ENCODE data around the gene AGBL4. TPM values are rescaled to one million over a fixed set of nuclear protein-coding genes. Genes with fewer than 3 reads are reported as not detected.

The AGBL4 gene
- total RNA-seq, 6 experiments from 2014 or later, result not detected

DNA sequence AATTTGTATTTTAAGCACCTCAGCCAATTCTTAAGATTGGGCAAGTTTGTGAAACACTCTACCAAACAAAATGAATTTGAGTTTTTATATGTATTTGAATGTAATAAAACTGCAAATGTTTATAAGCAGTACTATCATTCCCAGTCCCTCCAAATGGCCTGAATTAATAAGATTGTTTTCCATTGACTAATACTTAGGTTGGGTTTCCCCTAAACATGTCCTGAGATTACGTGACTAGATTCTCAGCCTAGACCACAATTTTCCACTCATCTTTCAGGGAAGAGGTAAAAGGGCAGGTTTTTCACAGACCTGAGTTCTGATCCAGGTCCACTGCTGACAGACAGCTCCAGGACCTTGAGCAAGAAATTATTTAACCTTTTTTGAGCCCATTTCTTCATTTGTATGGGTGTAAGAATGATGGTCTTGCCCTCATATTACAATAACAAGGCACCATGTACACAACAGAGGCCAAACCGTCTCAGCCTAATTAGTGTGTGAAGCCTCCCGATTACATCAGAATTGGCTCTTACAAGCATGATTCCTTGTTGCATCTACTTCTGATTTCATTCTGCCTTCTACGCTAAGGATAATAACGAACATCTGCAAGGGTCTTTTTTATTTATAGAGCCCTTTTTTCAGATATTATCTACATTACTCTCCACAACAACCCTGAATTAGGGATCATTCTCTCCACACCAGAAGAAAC is 1298.3 kb downstream of the AGBL4 start:
- H3K27ac Mint-ChIP-seq, result no peak overlapping the region
- no peak for DNase-seq
- peaks cover 12% of the 10 kb centered on the region; the same call in 1 of the 2 replicates for H3K36me3 Mint-ChIP-seq (ENCODE audit: low read depth)

DNA sequence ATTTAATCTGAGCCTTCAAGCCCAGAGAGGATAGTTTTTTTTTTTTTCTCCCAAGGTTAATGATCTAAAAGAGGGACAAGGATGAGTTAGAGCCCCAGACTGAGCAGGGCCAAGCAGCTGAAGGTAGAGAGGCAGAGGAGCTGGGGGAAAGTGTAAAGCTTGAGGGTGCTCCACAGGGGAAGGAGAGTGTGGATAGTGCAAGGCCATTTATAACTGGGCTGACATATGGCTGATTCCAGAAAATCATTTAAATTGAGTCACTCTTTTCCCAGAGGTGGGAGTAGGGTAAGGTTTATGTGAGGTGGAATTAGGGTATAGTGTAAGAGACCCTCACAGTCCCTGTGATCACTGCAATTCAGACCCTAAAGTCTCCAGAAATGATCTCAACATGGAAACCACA is 1302.8 kb downstream of the AGBL4 start:
- Mint-ChIP-seq H3K27me3 (ENCODE audit: insufficient read depth) (no peaks in the 10 kb centered on the region; the same call in 1 of the 2 replicates), H3K4me1 (ENCODE audit: low read depth) (no peaks in the 10 kb centered on the region), H3K4me3 (no peak overlapping the region), H3K36me3 (ENCODE audit: low read depth) (peaks cover 12% of the 10 kb centered on the region; the same call in 1 of the 2 replicates), H3K27ac (no peak overlapping the region), H3K9me3 (peaks cover 49% of the 10 kb centered on the region)
- TF ChIP-seq, protein P1, sequence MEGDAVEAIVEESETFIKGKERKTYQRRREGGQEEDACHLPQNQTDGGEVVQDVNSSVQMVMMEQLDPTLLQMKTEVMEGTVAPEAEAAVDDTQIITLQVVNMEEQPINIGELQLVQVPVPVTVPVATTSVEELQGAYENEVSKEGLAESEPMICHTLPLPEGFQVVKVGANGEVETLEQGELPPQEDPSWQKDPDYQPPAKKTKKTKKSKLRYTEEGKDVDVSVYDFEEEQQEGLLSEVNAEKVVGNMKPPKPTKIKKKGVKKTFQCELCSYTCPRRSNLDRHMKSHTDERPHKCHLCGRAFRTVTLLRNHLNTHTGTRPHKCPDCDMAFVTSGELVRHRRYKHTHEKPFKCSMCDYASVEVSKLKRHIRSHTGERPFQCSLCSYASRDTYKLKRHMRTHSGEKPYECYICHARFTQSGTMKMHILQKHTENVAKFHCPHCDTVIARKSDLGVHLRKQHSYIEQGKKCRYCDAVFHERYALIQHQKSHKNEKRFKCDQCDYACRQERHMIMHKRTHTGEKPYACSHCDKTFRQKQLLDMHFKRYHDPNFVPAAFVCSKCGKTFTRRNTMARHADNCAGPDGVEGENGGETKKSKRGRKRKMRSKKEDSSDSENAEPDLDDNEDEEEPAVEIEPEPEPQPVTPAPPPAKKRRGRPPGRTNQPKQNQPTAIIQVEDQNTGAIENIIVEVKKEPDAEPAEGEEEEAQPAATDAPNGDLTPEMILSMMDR (IDR thresholded peaks at IDR 0.05), result no peak
- no peak for DNase-seq

More for the DNA sequence above, 1298.3 kb downstream of the AGBL4 start:
- Mint-ChIP-seq H3K4me3 (no peak overlapping the region), H3K9me3 (peaks cover 49% of the 10 kb centered on the region), H3K27me3 (ENCODE audit: insufficient read depth) (no peaks in the 10 kb centered on the region), H3K4me1 (ENCODE audit: low read depth) (no peaks in the 10 kb centered on the region)
- TF ChIP-seq, protein P1 (IDR thresholded peaks at IDR 0.05), result no peak

DNA sequence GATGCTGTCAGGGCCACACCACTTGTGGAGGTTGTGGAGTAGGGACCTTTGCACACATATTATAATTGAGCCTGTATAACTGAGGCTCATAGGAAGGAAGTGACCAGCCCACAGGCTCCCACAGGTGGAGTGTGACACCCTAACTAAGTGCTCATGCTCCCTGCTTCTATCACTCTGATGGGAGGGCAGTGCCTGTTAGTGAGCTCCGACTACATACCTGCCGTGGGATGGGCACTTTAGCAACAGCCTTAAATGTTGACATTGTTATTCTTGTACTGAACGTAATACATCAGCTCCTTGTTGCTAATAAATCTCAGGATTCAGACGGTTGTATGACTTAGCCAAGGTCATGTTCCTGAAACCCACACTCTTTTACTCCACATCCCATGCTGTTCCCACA is 1305.0 kb downstream of the AGBL4 start:
- Mint-ChIP-seq H3K27me3 (ENCODE audit: insufficient read depth) (no peaks in the 10 kb centered on the region; the same call in 1 of the 2 replicates), H3K4me1 (ENCODE audit: low read depth) (no peaks in the 10 kb centered on the region), H3K27ac (no peak overlapping the region), H3K4me3 (no peak overlapping the region), H3K9me3 (peaks cover 55% of the 10 kb centered on the region), H3K36me3 (ENCODE audit: low read depth) (peaks cover 15% of the 10 kb centered on the region; the same call in 1 of the 2 replicates)
- DNase-seq, result no peak
- TF ChIP-seq, protein P1 (IDR thresholded peaks at IDR 0.05), result no peak

DNA sequence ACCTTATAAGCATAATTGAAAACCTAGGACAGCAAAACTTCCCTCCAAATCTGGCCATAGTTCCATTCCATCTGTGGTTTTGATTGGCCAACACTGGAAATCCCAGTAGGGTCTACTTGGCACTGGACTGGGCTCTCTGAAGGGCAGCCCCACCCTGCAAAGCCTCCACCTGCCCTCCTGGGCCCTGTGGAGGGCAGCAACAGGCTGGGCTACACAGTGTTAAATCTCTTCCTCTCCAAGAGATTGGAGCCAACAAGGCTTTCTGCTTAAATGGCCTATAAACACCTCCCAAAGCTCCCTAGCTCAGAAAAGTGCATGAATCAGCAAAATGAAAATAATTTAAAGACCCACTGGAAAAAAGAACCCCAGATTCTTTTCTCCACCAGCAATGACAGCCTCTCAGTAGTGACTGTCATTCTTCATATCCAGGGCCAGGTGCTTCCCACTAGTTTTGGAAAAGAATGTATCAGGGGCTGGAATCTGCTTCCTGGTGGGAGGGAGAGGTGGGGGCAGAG is 1305.6 kb downstream of the AGBL4 start:
- H3K9me3 Mint-ChIP-seq, result peaks cover 53% of the 10 kb centered on the region
- DNase-seq, result no peak
- peaks cover 13% of the 10 kb centered on the region; the same call in 1 of the 2 replicates for H3K36me3 Mint-ChIP-seq (ENCODE audit: low read depth)
- TF ChIP-seq, protein P1 (IDR thresholded peaks at IDR 0.05), result no peak
- no peak overlapping the region for H3K4me3 Mint-ChIP-seq
- H3K27ac Mint-ChIP-seq, result no peak overlapping the region
- H3K4me1 Mint-ChIP-seq (ENCODE audit: low read depth), result no peaks in the 10 kb centered on the region
- no peaks in the 10 kb centered on the region; the same call in 1 of the 2 replicates for H3K27me3 Mint-ChIP-seq (ENCODE audit: insufficient read depth)

DNA sequence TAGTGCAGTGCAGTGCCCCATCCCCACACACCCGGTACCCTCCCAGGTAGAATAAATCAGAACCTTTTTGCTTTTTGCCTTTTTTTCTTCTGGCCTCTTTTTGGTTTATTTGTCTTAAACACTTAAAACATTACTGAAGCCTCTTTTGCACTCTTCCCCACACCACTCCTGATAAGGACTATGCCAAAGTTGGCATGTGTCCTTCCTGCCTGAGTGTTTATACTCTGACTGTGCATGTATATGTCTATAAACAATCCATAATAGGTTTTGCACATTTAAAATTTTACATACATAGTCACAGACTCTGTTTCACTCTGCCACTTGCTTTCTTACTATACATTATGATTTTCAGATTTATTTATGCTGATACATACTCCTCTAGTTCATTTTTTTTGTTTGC is 1306.7 kb downstream of the AGBL4 start:
- peaks cover 56% of the 10 kb centered on the region for H3K9me3 Mint-ChIP-seq
- no peak for DNase-seq
- no peaks in the 10 kb centered on the region for H3K4me1 Mint-ChIP-seq (ENCODE audit: low read depth)
- H3K27me3 Mint-ChIP-seq (ENCODE audit: insufficient read depth), result no peaks in the 10 kb centered on the region; the same call in 1 of the 2 replicates
- H3K36me3 Mint-ChIP-seq (ENCODE audit: low read depth), result peaks cover 6% of the 10 kb centered on the region; the same call in 1 of the 2 replicates
- no peak overlapping the region for H3K27ac Mint-ChIP-seq
- no peak overlapping the region for H3K4me3 Mint-ChIP-seq
- TF ChIP-seq, protein P1 (IDR thresholded peaks at IDR 0.05), result no peak
